GM23338 (cell line): Measurements from ENCODE around the gene SLC9A9.

Experiments
- CTCF ChIP-seq, 2 experiments: fragments of 200-600 bp in 1 of 2; sonication (generic) in 1 of 2; conservative IDR thresholded peaks; 2 replicates each; pipeline versions ENCODE4 v1.5.1 to v1.6.1; 2016 to 2017; ENCODE audit warnings: antibody characterized with exemption in 2 of 2, low read depth in 2 of 2, mild to moderate bottlenecking in 2 of 2, moderate library complexity in 1 of 2
- JUNB ChIP-seq: IDR thresholded peaks from one replicate; pipeline ENCODE4 v1.6.1; 2016; ENCODE audit warnings: antibody characterized with exemption; ENCODE audit not compliant: unreplicated experiment
- REST ChIP-seq: IDR thresholded peaks from one replicate; pipeline ENCODE4 v1.6.1; 2018; ENCODE audit warnings: antibody characterized with exemption; ENCODE audit not compliant: unreplicated experiment

- TF ChIP-seq CTCF (conservative IDR thresholded peaks at IDR 0.05; ENCODE audit: low read depth in 2 of 2), result no peak
- TF ChIP-seq JUNB, result no peak
- no peak for TF ChIP-seq REST
These were observed 220.9 kb downstream of the SLC9A9 start for GRCh38 chr3:143627336-143627735.
